ENCODE data around the gene TMUB1.

The TMUB1 gene

GRCh38 chr7:151038951-151039849 is 44.1 kb downstream of the TMUB1 start:
- Histone ChIP-seq H4K20me1 (ENCODE audit: insufficient read depth, low read length) (no peaks in the 10 kb centered on the region), H3K9me2 (replicated peaks; ENCODE audit: insufficient read depth, low read length) (no peaks in the 10 kb centered on the region), H3K4me1 (ENCODE audit: low read length) (no peaks in the 10 kb centered on the region), H3K9me3 (replicated peaks; ENCODE audit: insufficient read depth, low read length) (no peaks in the 10 kb centered on the region), H2AFZ (ENCODE audit: low read length) (no peak overlapping the region), H3K27me3 (replicated peaks; ENCODE audit: insufficient read depth, low read length) (no peaks in the 10 kb centered on the region), H3K4me3 (ENCODE audit: low read length) (no peak overlapping the region), H3F3A (ENCODE audit: insufficient read depth, low read length) (no peaks in the 10 kb centered on the region), H3K9ac (ENCODE audit: low read length) (no peak overlapping the region), H3K79me2 (ENCODE audit: low read length) (no peaks in the 10 kb centered on the region), H3K36me3 (replicated peaks; ENCODE audit: insufficient read depth, low read length) (no peaks in the 10 kb centered on the region), H3K4me2 (ENCODE audit: low read depth, low read length) (no peak overlapping the region), H3K27ac (ENCODE audit: low read length) (no peak overlapping the region)
- TF ChIP-seq CTCF (IDR thresholded peaks at IDR 0.05; ENCODE audit: low read length) (no peak), EZH2phosphoT487 (IDR thresholded peaks at IDR 0.05; ENCODE audit: low read length) (no peak), EZH2 (optimal IDR thresholded peaks at IDR 0.05; ENCODE audit: low read depth, low read length) (no peak)
- DNase-seq = no peak

GRCh38 chr7:151035902-151036301 is 47.4 kb downstream of the TMUB1 start:
- H2AFZ ChIP-seq (ENCODE audit: low read length) = no peak overlapping the region
- no peak for TF ChIP-seq CTCF (IDR thresholded peaks at IDR 0.05; ENCODE audit: low read length)
- no peak for TF ChIP-seq EZH2 (optimal IDR thresholded peaks at IDR 0.05; ENCODE audit: low read depth, low read length)
- no peak for TF ChIP-seq EZH2phosphoT487 (IDR thresholded peaks at IDR 0.05; ENCODE audit: low read length)
- no peak overlapping the region for H3K4me2 ChIP-seq (ENCODE audit: low read depth, low read length)
- 0 out of 2 replicates have a peak, but pooled peaks cover 7% of the 10 kb centered on the region for H3K79me2 ChIP-seq (ENCODE audit: low read length)
- no peaks in the 10 kb centered on the region for H3K9me3 ChIP-seq (replicated peaks; ENCODE audit: insufficient read depth, low read length)
- H3K4me3 ChIP-seq (ENCODE audit: low read length) = no peak overlapping the region
- DNase-seq = no peak
- H3K27ac ChIP-seq (ENCODE audit: low read length) = no peak overlapping the region
- H3K4me1 ChIP-seq (ENCODE audit: low read length) = no peaks in the 10 kb centered on the region
- no peaks in the 10 kb centered on the region for H3F3A ChIP-seq (ENCODE audit: insufficient read depth, low read length)
- H3K27me3 ChIP-seq (replicated peaks; ENCODE audit: insufficient read depth, low read length) = no peaks in the 10 kb centered on the region
- H3K9me2 ChIP-seq (replicated peaks; ENCODE audit: insufficient read depth, low read length) = no peaks in the 10 kb centered on the region
- no peaks in the 10 kb centered on the region for H4K20me1 ChIP-seq (ENCODE audit: insufficient read depth, low read length)
- no peak overlapping the region for H3K9ac ChIP-seq (ENCODE audit: low read length)
- no peaks in the 10 kb centered on the region for H3K36me3 ChIP-seq (replicated peaks; ENCODE audit: insufficient read depth, low read length)

GRCh38 chr7:151035026-151035717 is 48.1 kb downstream of the TMUB1 start:
- Histone ChIP-seq H3K9me3 (replicated peaks; ENCODE audit: insufficient read depth, low read length) (no peaks in the 10 kb centered on the region), H2AFZ (ENCODE audit: low read length) (no peak overlapping the region), H3K79me2 (ENCODE audit: low read length) (0 out of 2 replicates have a peak, but pooled peaks cover 7% of the 10 kb centered on the region), H4K20me1 (ENCODE audit: insufficient read depth, low read length) (no peaks in the 10 kb centered on the region), H3K9ac (ENCODE audit: low read length) (no peak overlapping the region), H3K4me3 (ENCODE audit: low read length) (no peak overlapping the region), H3K9me2 (replicated peaks; ENCODE audit: insufficient read depth, low read length) (no peaks in the 10 kb centered on the region), H3K4me1 (ENCODE audit: low read length) (no peaks in the 10 kb centered on the region), H3F3A (ENCODE audit: insufficient read depth, low read length) (no peaks in the 10 kb centered on the region), H3K27me3 (replicated peaks; ENCODE audit: insufficient read depth, low read length) (no peaks in the 10 kb centered on the region), H3K36me3 (replicated peaks; ENCODE audit: insufficient read depth, low read length) (no peaks in the 10 kb centered on the region), H3K27ac (ENCODE audit: low read length) (no peak overlapping the region), H3K4me2 (ENCODE audit: low read depth, low read length) (no peak overlapping the region)
- DNase-seq = no peak
- TF ChIP-seq EZH2 (optimal IDR thresholded peaks at IDR 0.05; ENCODE audit: low read depth, low read length) (no peak), CTCF (IDR thresholded peaks at IDR 0.05; ENCODE audit: low read length) (no peak), EZH2phosphoT487 (IDR thresholded peaks at IDR 0.05; ENCODE audit: low read length) (no peak)

Data from MM.1S (cell line).